Fibroblast of skin of right quadriceps (primary cell): ENCODE measurements around the gene TBX2.

Source experiments
- DNase-seq: peaks from one replicate; pipeline ENCODE4 v3.0.0-alpha.2; 2013

Gene TBX2

GRCh38 chr17:61388561-61389356 lies 10.9 kb upstream of the TBX2 start:
- DNase-seq, result no peak

GRCh38 chr17:61389670-61390478 lies 9.8 kb upstream of the TBX2 start:
- no peak for DNase-seq

- no peak for DNase-seq
Observed at GRCh38 chr17:61390479-61390791, 9.2 kb upstream of the TBX2 start.

GRCh38 chr17:61391595-61392291 lies 7.9 kb upstream of the TBX2 start:
- DNase-seq, result no peak

GRCh38 chr17:61392679-61393078 lies 7.0 kb upstream of the TBX2 start:
- DNase-seq, result no peak

- DNase-seq, result no peak
Observed at GRCh38 chr17:61393550-61393903, 6.1 kb upstream of the TBX2 start.

GRCh38 chr17:61393904-61394629 lies 5.6 kb upstream of the TBX2 start:
- no peak for DNase-seq

- DNase-seq, result no peak
Observed at GRCh38 chr17:61394630-61395408, 4.8 kb upstream of the TBX2 start.

- DNase-seq, result no peak
Observed at GRCh38 chr17:61395409-61395982, 4.1 kb upstream of the TBX2 start.

GRCh38 chr17:61395983-61396585 lies 3.6 kb upstream of the TBX2 start:
- no peak for DNase-seq

GRCh38 chr17:61396586-61397085 lies 3.0 kb upstream of the TBX2 start:
- no peak for DNase-seq

GRCh38 chr17:61397086-61397842 lies 2.4 kb upstream of the TBX2 start:
- DNase-seq, result no peak

GRCh38 chr17:61398721-61399130 lies 917 bp upstream of the TBX2 start:
- no peak for DNase-seq

- DNase-seq, result no peak
Observed at GRCh38 chr17:61400066-61400716, 548 bp downstream of the TBX2 start.

GRCh38 chr17:61400717-61401388 lies 1.2 kb downstream of the TBX2 start:
- no peak for DNase-seq

GRCh38 chr17:61401389-61402072 lies 1.9 kb downstream of the TBX2 start:
- no peak for DNase-seq

GRCh38 chr17:61402073-61402541 lies 2.5 kb downstream of the TBX2 start:
- no peak for DNase-seq

- no peak for DNase-seq
Observed at GRCh38 chr17:61402978-61403800, 3.5 kb downstream of the TBX2 start.
